NCI-H2107 treated with DMSO at 0.1 percent for 48 hours (cell line): ENCODE measurements around the gene IL24.
"Not testable (repeated sequence)": the region's sequence is repeated elsewhere in the genome, so short reads cannot be mapped to it uniquely, and the experiment has no call there.

Experiments used
- DNase-seq: peaks from one replicate; lab custom pipeline; 2025; ENCODE audit not compliant: unreplicated experiment; lab: John Stamatoyannopoulos, UW

IL24 gene, protein sequence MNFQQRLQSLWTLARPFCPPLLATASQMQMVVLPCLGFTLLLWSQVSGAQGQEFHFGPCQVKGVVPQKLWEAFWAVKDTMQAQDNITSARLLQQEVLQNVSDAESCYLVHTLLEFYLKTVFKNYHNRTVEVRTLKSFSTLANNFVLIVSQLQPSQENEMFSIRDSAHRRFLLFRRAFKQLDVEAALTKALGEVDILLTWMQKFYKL

DNA sequence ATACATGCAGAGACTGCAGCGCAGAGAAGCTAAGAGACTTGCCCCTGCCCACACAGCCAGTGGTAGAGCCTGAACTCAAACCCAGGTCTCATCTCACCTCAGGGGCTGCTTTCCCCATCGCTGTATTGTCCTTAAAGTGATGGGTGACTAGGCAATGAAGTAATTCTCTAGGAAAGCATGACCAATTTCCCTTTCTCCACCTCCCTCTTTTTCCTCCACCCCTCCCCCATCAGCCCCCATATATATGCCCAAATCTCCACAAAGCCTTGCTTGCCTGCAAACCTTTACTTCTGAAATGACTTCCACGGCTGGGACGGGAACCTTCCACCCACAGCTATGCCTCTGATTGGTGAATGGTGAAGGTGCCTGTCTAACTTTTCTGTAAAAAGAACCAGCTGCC lies at the start of gene IL24:
Gene IL24 (plus strand): TSS at position 269 of the 400 bp plus-strand sequence. CDS start 390 bp downstream, outside the sequence.
- DNase-seq = no peak

DNA sequence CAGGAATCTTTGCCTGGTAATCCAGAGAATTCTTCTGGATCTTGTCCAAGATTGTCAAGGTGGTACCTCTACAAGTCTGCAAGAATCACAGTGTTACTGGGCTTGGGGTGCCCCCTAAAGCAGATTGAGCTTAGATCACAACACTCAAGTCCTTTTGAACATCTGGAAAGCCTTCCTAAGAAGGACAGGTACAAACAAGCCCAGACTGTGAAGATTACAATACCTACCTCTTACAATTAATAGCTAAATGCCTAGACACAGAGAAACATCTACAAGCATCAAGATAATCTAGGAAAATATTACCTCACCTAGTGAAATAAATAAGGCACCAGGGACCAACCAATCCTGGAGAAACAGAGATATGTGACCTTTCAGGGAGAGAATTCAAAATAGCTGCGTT lies 49.3 kb upstream of the IL24 start:
- DNase-seq = no peak

DNA sequence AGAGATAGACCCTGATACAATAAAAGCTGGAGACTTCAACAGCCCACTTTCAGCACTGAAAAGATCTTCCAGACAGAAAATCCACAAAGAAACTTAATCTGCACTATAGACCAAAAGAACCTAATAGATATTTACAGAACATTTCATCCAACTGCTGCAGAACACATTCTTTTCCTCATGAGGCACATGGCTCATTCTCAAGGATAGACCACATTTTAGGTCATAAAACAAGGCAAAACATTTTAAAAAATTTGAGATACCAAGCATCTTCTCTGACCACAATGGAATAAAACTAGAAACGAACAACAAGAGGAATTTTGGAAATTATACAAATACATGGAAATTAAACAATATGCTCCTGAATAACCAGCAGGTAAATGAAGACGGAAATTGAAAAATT lies 46.8 kb upstream of the IL24 start:
- DNase-seq = no peak

DNA sequence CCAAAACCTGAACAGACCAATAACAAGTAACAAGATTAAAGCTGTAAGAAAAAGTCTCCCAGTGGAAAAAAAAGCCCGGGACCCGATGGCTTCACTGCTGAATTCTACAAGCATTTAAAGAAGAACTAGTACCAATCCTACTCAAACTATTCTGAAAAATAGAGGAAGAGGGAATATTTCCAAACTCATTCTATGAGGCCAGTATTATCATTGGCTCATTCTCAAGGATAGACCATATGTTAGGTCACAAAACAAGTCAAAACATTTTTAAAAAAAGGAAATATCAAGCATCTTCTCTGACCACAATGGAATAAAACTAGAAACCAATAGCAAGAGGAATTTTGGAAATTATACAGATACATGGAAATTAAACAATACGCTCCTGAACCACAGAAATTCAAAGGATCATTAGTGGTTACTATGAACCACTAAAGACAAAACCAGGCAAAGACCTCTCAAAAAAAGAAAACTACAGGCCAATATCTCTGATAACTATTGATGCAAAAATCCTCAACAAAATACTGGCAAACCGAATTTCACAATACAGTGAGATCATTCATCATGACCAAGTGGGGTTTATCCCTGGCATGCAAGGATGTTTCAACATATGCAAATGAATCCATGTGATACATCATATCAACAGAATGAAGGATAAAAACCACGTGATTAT lies 45.8 kb upstream of the IL24 start:
- DNase-seq = no peak

DNA sequence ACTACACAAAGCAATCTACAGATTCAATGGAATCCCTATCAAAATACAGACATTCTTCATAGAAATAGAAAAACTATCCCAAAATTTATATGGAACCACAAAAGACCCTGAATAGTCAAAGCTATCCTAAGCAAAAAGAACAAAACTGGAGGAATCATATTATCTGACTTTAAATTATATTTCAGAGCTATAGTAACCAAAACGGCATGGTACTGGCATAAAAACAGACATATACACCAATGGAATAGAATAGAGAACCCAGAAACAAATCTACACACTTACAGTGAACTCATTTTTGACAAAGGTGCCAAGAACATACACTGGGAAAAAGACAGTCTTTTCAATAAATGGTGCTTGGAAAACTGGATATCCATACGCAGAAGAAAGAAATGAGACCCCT lies 44.6 kb upstream of the IL24 start:
- DNase-seq = not testable (repeated sequence)

DNA sequence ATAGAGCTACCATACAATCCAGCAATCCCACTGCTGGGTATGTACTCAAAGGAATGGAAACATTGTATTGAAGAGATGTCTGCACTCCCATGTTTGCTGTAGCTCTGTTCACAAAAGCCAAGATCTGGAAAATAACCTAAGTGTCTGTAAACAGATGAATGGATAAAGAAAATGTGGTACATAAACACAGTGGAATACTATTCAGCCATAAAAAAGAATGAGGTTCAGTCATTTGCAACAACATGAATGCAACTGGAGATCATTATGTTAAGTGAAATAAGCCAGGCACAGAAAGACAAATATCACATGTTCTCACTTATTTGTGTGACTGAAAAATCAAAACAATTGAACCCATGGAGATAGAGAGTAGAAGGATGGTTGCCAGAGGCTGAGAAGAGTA lies 43.5 kb upstream of the IL24 start:
- not testable (repeated sequence) for DNase-seq

DNA sequence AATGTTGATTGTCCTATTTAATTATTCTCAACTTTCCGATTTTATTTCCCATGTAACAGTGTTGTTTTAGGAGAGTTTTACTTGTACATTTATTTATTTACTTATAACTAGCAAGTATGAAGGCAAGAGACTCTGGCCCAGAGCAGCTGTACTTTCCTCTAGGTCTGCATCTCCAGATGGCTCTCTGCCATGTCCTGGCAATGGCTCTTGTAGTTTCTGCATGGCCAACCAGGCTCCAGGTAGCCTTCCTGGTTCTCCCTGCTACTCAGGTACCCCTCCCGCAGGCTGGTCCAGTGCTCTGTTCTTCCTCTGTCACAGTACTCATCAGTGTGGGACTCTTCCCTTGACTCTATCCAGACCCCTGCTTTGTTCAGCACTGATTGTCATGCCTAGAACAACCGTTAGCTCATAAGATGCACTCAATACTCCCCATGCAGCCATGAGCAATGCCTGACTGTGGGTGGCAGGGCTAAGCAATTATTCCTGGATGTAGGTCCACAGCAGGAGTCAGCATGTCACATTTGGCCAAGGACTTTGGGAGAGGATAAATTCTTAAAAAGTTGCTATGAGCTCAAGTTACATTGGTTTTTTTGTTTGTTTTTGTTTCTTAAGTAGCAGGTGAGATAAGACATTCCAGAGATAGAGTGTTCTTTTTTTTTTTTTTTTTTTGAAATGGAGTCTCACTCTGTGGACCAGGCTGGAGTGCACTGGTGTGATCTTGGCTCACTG lies 42.7 kb upstream of the IL24 start:
- no peak for DNase-seq

DNA sequence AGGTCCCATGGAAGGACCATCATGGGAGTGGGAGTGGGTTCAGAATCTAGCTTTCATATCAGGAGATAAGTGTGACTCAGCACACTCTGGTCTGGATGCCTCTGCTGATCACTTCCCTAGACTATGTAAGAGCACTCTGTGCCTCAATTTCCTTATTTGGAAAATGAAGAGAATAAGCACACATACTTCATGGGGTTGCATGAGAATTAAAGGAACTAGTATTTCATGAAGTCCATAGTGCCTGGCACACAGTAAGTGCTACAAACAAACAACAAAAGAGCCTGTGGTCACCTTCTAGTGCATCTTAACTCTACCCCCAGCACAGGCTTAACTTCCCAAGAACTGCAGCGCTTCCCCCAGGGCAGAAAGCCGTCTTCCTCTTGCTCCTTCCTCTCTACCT lies 41.4 kb upstream of the IL24 start:
- DNase-seq = no peak

DNA sequence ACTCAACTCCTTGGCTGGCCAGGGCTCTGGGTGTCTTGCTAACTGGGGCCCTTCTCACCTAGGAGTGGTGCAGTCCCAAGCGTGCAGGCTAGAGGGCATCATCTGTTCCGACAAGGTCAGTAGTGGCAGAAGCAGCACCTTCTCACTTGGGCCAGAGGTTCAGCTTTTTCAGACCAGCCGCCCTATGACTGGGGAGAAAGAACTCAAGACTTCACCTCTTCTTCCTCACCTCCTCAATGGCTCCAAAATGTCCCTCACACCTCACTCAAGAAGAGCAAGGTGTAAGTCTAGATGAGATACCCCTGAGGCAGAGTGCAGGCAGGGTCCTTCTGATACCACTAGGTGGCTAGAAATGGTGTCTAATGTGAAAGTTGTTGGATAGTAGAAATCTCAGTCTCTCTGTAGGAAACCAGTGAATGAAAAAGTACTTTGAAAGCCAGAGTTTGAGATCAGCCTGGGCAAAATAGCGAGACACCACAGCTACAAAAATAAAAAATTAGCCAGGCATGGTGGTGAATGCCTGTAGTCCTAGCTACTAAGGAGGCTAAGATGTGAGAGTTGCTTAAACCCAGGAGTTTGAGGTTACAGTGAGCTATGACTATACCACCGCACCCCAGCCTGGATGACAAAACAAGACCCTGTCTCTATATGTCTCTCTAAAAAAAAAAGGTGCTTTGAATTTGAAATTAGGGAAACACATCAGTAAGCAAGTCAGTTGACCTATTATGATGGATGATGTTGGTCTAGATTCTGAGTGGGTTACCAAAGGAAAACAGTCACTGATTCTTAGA lies 40.4 kb upstream of the IL24 start:
- DNase-seq = no peak

DNA sequence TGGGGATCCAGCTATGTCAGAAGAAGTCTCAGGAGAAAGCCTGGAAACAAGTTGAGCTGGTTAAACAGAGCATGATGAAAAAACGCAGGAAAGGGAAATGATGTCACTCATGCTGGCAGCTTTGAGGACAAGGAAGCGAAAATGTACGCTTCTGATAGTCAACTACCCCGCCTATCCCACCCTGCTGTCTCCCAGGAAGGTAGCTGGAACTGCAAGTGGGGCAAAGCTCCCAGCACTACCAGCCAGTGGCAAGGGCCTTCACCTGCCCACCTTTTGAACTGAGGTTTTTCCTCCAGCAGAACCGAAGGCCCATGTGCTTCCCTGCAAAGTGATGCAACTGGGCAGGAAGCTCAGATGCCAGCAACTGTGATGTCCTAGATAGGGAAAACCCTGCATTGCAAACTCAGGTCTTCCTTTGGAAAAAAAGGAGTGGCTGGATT lies 38.1 kb upstream of the IL24 start:
- DNase-seq = no peak

DNA sequence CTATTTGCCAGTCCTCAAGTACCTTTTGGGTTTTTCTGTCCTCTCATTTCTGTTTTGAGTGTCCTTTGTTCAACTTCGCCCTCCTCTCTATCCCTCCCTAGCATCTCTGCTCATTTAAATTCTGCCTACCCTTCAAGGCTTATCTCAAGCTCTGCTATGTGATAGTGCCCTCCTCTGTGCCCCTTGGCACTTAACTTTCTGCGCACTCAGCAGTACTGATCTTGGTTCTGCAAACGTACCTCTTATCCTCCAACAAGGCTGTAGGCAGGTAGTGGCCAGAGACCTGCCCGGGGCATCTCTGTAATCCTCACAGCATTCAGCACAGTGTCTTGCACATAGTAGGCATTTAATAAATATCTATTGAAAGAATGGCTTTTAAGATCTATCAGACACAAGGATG lies 37.1 kb upstream of the IL24 start:
- no peak for DNase-seq

DNA sequence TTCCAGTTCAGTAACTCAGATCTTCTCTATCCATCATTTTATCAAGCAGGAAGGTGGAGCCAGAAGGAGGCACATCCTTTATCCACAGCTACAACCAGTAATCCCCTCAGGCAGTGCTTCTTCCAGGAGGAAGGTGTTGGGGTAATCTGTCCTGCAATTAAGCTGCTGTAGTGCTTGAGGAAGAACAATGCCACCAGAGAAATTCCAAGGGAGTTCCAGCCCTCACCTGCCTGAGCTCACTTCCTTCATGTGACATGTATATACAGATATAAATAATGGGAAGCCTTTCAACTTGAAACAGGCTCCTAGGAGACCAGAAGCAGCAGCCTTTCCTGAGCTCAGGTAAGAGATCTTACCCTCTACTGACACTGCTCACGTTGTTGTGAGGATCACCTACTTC lies 34.0 kb upstream of the IL24 start:
- DNase-seq = no peak

DNA sequence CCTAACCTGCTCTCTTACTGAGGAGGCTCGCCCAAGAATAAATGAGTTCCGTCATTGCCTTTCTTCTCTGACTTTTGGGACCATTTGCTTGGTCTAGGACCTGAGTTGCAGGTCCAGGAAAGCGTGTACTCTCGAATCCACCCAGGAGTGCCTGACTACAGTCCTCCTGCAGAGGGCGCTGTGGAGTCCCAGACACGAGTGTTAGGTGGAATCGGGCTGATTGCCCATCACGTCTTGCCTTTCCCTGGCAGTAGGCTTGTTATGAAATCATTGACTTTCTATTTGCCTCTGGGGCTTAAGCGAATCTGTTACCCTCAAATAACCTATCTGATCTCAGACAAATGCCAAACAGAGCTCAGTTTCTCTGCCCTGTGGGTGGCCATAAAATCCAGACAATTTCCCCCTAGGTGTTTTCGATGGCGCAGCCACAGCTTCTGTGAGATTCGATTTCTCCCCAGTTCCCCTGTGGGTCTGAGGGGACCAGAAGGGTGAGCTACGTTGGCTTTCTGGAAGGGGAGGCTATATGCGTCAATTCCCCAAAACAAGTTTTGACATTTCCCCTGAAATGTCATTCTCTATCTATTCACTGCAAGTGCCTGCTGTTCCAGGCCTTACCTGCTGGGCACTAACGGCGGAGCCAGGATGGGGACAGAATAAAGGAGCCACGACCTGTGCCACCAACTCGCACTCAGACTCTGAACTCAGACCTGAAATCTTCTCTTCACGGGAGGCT lies 32.1 kb upstream of the IL24 start, which contains the start of gene IL20:
Gene IL20 (plus strand): TSS at position 685 of the 733 bp plus-strand sequence. CDS start 230 bp downstream, outside the sequence.
- peak; percentile 44 for DNase-seq

DNA sequence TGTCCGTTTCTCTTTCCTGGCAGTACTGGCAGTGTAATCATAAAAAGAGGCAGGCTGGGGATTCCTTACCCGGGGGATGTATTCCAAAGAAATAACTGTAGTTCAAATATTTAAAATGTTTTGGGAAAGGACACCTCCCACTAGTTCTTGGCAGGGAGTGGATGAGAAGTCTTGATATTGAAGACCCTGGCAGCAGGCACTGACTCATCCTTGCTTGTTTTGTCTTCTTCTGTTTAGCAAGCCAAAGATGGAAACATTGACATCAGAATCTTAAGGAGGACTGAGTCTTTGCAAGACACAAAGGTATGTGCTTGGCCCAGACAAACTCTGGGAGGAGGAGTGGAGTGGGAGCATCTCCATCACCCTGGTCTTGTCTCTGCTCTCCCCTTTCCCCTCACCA lies 31.2 kb upstream of the IL24 start:
- DNase-seq = no peak

DNA sequence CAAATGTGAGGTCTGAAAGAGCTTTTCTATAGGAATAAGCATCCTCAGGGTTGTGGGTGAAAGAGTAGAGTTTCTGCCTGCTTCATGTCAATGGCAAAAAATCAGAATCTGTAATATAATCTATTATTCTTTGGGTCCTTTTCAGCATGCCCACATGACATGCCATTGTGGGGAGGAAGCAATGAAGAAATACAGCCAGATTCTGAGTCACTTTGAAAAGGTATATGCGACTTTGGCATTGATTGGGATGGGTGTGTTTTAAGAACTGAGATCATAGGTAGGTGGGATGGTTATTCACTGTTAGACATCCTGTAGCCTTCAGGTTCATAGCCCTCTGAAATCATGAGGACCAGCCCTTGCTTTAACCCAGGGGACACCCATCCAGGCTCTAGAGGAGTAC lies 30.0 kb upstream of the IL24 start:
- DNase-seq = no peak

DNA sequence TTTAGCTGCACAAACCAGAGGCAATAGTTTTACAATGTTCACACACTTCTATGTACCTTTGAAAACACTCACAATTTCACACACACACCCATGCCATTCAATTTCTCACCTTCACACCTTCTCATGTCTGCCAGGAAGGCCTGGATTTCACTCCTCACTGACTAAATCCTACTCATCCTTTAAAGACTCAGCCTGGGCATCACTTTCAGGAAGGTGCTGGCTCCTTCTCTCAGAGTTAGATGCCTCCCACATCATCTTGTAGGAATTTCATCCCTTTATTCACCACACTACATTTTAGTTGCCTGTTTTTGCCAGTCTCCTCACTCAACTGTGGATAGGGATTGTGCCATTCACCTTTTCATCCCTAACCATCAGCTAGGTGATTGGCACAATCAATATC lies 29.5 kb upstream of the IL24 start:
- no peak for DNase-seq

DNA sequence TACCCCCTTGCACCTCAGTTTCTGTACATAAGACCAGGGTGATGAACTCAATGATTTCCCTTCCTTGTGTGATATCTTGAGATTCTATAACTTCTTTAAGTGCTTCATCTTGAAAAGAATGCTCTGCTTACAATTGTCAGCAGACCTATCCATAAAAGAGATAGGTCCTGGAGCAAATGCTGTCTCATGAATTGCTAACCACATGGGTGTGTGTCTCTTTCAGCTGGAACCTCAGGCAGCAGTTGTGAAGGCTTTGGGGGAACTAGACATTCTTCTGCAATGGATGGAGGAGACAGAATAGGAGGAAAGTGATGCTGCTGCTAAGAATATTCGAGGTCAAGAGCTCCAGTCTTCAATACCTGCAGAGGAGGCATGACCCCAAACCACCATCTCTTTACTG lies 29.0 kb upstream of the IL24 start:
- DNase-seq = no peak

DNA sequence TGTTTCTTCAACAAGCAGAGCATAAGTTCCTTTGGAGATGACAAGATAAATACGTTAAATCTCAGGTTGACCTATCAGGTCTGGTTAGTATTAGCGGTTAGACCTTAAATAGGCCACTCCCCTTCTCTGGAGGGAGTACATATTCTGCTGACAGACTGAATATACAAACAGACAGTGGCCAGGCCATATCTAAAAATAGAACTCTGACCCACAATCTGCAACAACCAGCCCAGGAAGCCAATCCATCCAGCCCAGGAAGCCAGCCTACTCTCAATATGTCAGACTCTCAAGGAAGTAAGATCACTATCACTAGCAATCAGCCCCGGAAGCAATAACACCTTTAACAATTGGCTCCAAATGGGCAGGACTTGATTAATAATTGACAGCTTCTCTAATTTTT lies 25.1 kb upstream of the IL24 start:
- DNase-seq = no peak

DNA sequence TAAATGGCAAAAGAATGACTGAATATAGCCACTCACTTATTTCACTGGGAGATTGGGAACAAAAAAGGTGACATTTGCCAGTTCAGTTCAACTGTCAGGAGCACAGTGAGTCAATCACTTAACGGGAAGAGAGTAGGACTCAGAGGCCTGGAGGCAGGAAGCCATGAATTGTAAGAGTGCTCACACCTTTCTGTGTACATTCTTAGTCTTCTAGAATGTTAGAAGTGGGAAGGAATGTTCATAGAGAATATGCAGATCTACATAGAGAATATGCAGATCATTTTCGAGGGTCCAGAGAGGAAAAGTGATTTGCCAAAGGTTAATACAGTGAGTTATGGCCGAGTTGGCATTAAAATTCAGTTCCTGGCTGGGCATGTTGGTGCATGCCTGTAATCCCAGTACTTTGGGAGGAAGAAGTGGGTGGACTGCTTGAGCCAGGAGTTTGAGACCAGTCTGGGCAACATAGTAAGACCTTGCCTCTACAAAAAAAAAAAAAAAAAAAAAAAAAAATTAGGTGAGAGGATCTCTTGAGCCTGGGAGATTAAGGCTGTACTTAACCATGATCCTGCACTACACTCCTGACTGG lies 23.5 kb upstream of the IL24 start:
- no peak for DNase-seq

DNA sequence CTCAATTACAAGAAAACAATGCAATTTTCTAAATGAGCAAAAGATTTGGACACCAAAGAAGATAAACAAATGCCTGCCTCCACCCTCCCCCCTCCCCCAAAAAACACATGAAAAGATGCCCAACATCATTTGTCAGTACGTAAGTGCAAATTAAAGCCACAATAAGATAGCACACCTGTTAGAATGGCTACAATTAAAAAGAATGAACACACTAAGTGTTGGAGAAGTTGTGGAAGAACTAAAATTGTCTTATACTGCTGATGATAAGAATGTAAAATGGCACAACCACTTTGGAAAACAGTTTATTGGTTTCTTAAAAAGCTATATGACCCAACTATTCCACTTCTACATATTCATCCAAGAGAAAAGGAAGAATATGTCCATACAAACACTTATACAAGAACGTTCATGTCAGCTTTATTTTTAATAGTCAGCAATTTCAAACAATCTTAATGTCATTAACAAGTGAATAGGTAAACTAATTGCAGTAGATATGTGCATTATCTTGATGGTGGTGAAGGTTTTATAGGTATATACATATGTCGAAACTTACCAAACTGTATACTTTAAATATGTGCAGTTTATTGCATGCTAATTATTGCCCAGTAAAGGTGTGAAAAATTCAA lies 21.4 kb upstream of the IL24 start:
- no peak for DNase-seq
